HepG2 (cell line): ENCODE results near the gene EIF5A. TPM values are rescaled to one million over a fixed set of nuclear protein-coding genes. Genes with fewer than 3 reads are reported as not detected.

Experiments used
- ATF1 ChIP-seq: IDR thresholded peaks from 2 replicates; pipeline ENCODE4 v1.6.1; 2016; ENCODE audit warnings: mild to moderate bottlenecking, control low read depth
- ATF7-NPFF ChIP-seq: sonication (generic); formaldehyde crosslinking; IDR thresholded peaks from 2 replicates; pipeline ENCODE4 v1.8.1; 2023; ENCODE audit warnings: mild to moderate bottlenecking, low read depth, missing genetic modification reagents, moderate library complexity
- BORCS8-MEF2B ChIP-seq: sonication (generic); formaldehyde crosslinking; IDR thresholded peaks from 2 replicates; pipeline ENCODE4 v1.8.0; 2022; ENCODE audit warnings: mild to moderate bottlenecking, missing genetic modification reagents
- CEBPZ ChIP-seq: IDR thresholded peaks from 2 replicates; pipeline ENCODE4 v1.6.1; 2012; ENCODE audit warnings: low read length, improper control_type of control experiment
- CENPX ChIP-seq: sonication (generic); formaldehyde crosslinking; IDR thresholded peaks from 2 replicates; pipeline ENCODE4 v1.9.0; 2021; ENCODE audit warnings: mild to moderate bottlenecking, missing genetic modification reagents, moderate library complexity
- DMAP1 ChIP-seq: IDR thresholded peaks from 2 replicates; pipeline ENCODE4 v1.6.1; 2016
- EEA1 ChIP-seq: sonication (generic); formaldehyde crosslinking; IDR thresholded peaks from 2 replicates; pipeline ENCODE4 v1.5.1; 2020; ENCODE audit warnings: mild to moderate bottlenecking, missing genetic modification reagents, borderline replicate concordance
- FOSL2 ChIP-seq: sonication (generic); formaldehyde crosslinking; IDR thresholded peaks from 2 replicates; pipeline ENCODE4 v1.4.0; 2020; ENCODE audit warnings: missing genetic modification reagents
- HIC2 ChIP-seq: sonication (generic); formaldehyde crosslinking; IDR thresholded peaks from 2 replicates; pipeline ENCODE4 v1.9.0; 2022; ENCODE audit warnings: low read depth, missing genetic modification reagents
- HNF1A ChIP-seq, 2 experiments: sonication (generic) in 1 of 2; formaldehyde crosslinking in 1 of 2; IDR thresholded peaks; 2 replicates each; pipeline versions ENCODE4 v1.4.0 to v1.6.1; 2016 to 2020; ENCODE audit warnings: borderline replicate concordance in 1 of 2, low read depth in 1 of 2, mild to moderate bottlenecking in 1 of 2, missing genetic modification reagents in 1 of 2
- MBNL3 ChIP-seq: fragments of 250-450 bp; sonication (Bioruptor Pico); conservative IDR thresholded peaks from 2 replicates; pipeline ENCODE4 v1.8.0; 2022; ENCODE audit warnings: mild to moderate bottlenecking, inconsistent platforms
- NR2F1 ChIP-seq, 2 experiments: fragments of 450-650 bp in 1 of 2; formaldehyde crosslinking in 1 of 2; IDR thresholded peaks; 2 replicates each; pipeline versions ENCODE4 v1.5.0 to v1.6.1; 2016 to 2020; ENCODE audit warnings: mild to moderate bottlenecking in 1 of 2, missing compliant biosample characterization in 1 of 2, missing genetic modification reagents in 1 of 2, moderate library complexity in 1 of 2
- SALL1 ChIP-seq: sonication (generic); formaldehyde crosslinking; IDR thresholded peaks from 2 replicates; pipeline ENCODE4 v1.8.0; 2022; ENCODE audit warnings: mild to moderate bottlenecking, missing genetic modification reagents
- TBL1XR1 ChIP-seq: fragments of 150-350 bp; IDR thresholded peaks from 2 replicates; pipeline ENCODE4 v1.6.1; 2014; ENCODE audit warnings: borderline replicate concordance, low read length; ENCODE audit not compliant: partially characterized antibody
- TEAD3 ChIP-seq: optimal IDR thresholded peaks from 2 replicates; pipeline ENCODE3; 2016; ENCODE audit warnings: borderline replicate concordance
- ZMYM2 ChIP-seq: sonication (generic); formaldehyde crosslinking; IDR thresholded peaks from 2 replicates; pipeline ENCODE4 v1.8.0; 2022; ENCODE audit warnings: mild to moderate bottlenecking, missing genetic modification reagents
- ZNF674 ChIP-seq: sonication (generic); formaldehyde crosslinking; IDR thresholded peaks from 2 replicates; pipeline ENCODE4 v1.5.0; 2020; ENCODE audit warnings: low read depth, mild to moderate bottlenecking, missing genetic modification reagents
- ZNF788 ChIP-seq: sonication (generic); formaldehyde crosslinking; IDR thresholded peaks from 2 replicates; pipeline ENCODE4 v1.5.0; 2020; ENCODE audit warnings: mild to moderate bottlenecking, missing genetic modification reagents, borderline replicate concordance
- polyA plus RNA-seq, 8 experiments: library from polyadenylated mRNA; depleted of rRNA in 3 of 8; stranded (reverse) in 7 of 8; unstranded in 1 of 8; fragments of >200 nt; fragmentation: Illumina TruSeq in 4 of 8; extraction: Trizol in 4 of 8; gene quantifications; 2 replicates each; pipeline versions ENCODE4 v1.2.1 to v1.2.3, GENCODE V29; 2011 to 2016; ENCODE audit warnings: low read depth in 4 of 8, missing spikeins in 1 of 8, mixed read lengths in 1 of 8; ENCODE audit not compliant: insufficient read depth in 1 of 8
- total RNA-seq, 5 experiments: library from RNA; depleted of rRNA; stranded (reverse); fragments of >200 nt; fragmentation: Illumina TruSeq; extraction: Trizol; gene quantifications; 2 replicates each; pipeline ENCODE4 v1.2.3, GENCODE V29; 2016; ENCODE audit warnings: low read depth in 1 of 5

The EIF5A gene
- total and polyA plus RNA-seq, 2 of the 13 experiments (the other 11 are each of a cell fraction or from before 2014, with no cell fraction given) = 319 to 337 TPM

GRCh38 chr17:7258731-7259554 is 48.5 kb upstream of the EIF5A start (continued):
- TF ChIP-seq NR2F1 (CRISPR knock-in tag; IDR thresholded peaks at IDR 0.05) (no peak), TBL1XR1 (peak; percentile 77), ZNF674 (CRISPR knock-in tag) (no peak), SALL1 (CRISPR knock-in tag) (peak; percentile 78), CEBPZ (no peak), EEA1 (CRISPR knock-in tag) (no peak), CENPX (CRISPR knock-in tag) (no peak), ZMYM2 (no peak), BORCS8-MEF2B (CRISPR knock-in tag) (peak; percentile 28; the same call in 1 of the 2 replicates), FOSL2 (peak; percentile 54), HIC2 (CRISPR knock-in tag) (peak; percentile 72), TEAD3 (peak; percentile 24), ZNF788 (CRISPR knock-in tag) (no peak; the same call in 1 of the 2 replicates), HNF1A (IDR thresholded peaks at IDR 0.05; ENCODE audit: low read depth) (peak; percentile 94), HNF1A (CRISPR knock-in tag; IDR thresholded peaks at IDR 0.05; ENCODE audit: borderline replicate concordance) (peak; percentile 91; the same call in 1 of the 2 replicates), MBNL3 (no peak), ATF1 (CRISPR knock-in tag) (0 out of 2 replicates have a peak, but pooled peaks have one; percentile 28), DMAP1 (CRISPR knock-in tag) (peak; percentile 72), ATF7-NPFF (CRISPR knock-in tag) (no peak)
